ENCODE data around the gene ZIM2.

ZIM2 gene

GRCh38 chr19:56858026-56858425, 17.5 kb upstream of the ZIM2 start:
- no peak for TF ChIP-seq GATA3 (IDR thresholded peaks at IDR 0.05; ENCODE audit: low read depth, low read length)
- TF ChIP-seq GATA2 (IDR thresholded peaks at IDR 0.05; ENCODE audit: low read depth, low read length) = no peak

GRCh38 chr19:56856822-56857221, 16.3 kb upstream of the ZIM2 start:
- no peak for TF ChIP-seq GATA2 (IDR thresholded peaks at IDR 0.05; ENCODE audit: low read depth, low read length)
- no peak for TF ChIP-seq GATA3 (IDR thresholded peaks at IDR 0.05; ENCODE audit: low read depth, low read length)

- no peak for TF ChIP-seq GATA2 (IDR thresholded peaks at IDR 0.05; ENCODE audit: low read depth, low read length)
- no peak for TF ChIP-seq GATA3 (IDR thresholded peaks at IDR 0.05; ENCODE audit: low read depth, low read length)
Observed at GRCh38 chr19:56848166-56848565, 7.6 kb upstream of the ZIM2 start.

GRCh38 chr19:56842412-56842811, 1.9 kb upstream of the ZIM2 start:
- TF ChIP-seq GATA3 (IDR thresholded peaks at IDR 0.05; ENCODE audit: low read depth, low read length) (no peak), GATA2 (IDR thresholded peaks at IDR 0.05; ENCODE audit: low read depth, low read length) (no peak)

GRCh38 chr19:56841193-56841543, 642 bp upstream of the ZIM2 start:
- TF ChIP-seq GATA2 (IDR thresholded peaks at IDR 0.05; ENCODE audit: low read depth, low read length) = no peak
- TF ChIP-seq GATA3 (IDR thresholded peaks at IDR 0.05; ENCODE audit: low read depth, low read length) = no peak

GRCh38 chr19:56839652-56840450, 675 bp downstream of the ZIM2 start:
- no peak for TF ChIP-seq GATA3 (IDR thresholded peaks at IDR 0.05; ENCODE audit: low read depth, low read length)
- no peak for TF ChIP-seq GATA2 (IDR thresholded peaks at IDR 0.05; ENCODE audit: low read depth, low read length)

- no peak for TF ChIP-seq GATA3 (IDR thresholded peaks at IDR 0.05; ENCODE audit: low read depth, low read length)
- TF ChIP-seq GATA2 (IDR thresholded peaks at IDR 0.05; ENCODE audit: low read depth, low read length) = no peak
Observed at GRCh38 chr19:56838909-56839651, 1.4 kb downstream of the ZIM2 start.

- no peak for TF ChIP-seq GATA2 (IDR thresholded peaks at IDR 0.05; ENCODE audit: low read depth, low read length)
- TF ChIP-seq GATA3 (IDR thresholded peaks at IDR 0.05; ENCODE audit: low read depth, low read length) = no peak
Observed at GRCh38 chr19:56838024-56838908, 2.3 kb downstream of the ZIM2 start.

GRCh38 chr19:56837492-56838023, 3.0 kb downstream of the ZIM2 start:
- TF ChIP-seq GATA3 (IDR thresholded peaks at IDR 0.05; ENCODE audit: low read depth, low read length) (no peak), GATA2 (IDR thresholded peaks at IDR 0.05; ENCODE audit: low read depth, low read length) (no peak)

GRCh38 chr19:56837004-56837403, 3.5 kb downstream of the ZIM2 start:
- TF ChIP-seq GATA3 (IDR thresholded peaks at IDR 0.05; ENCODE audit: low read depth, low read length) (no peak), GATA2 (IDR thresholded peaks at IDR 0.05; ENCODE audit: low read depth, low read length) (no peak)

- no peak for TF ChIP-seq GATA2 (IDR thresholded peaks at IDR 0.05; ENCODE audit: low read depth, low read length)
- TF ChIP-seq GATA3 (IDR thresholded peaks at IDR 0.05; ENCODE audit: low read depth, low read length) = no peak
Observed at GRCh38 chr19:56836059-56836458, 4.5 kb downstream of the ZIM2 start.

GRCh38 chr19:56835401-56835800, 5.1 kb downstream of the ZIM2 start:
- TF ChIP-seq GATA2 (IDR thresholded peaks at IDR 0.05; ENCODE audit: low read depth, low read length) = no peak
- no peak for TF ChIP-seq GATA3 (IDR thresholded peaks at IDR 0.05; ENCODE audit: low read depth, low read length)

- TF ChIP-seq GATA3 (IDR thresholded peaks at IDR 0.05; ENCODE audit: low read depth, low read length) (no peak), GATA2 (IDR thresholded peaks at IDR 0.05; ENCODE audit: low read depth, low read length) (no peak)
Observed at GRCh38 chr19:56834564-56835375, 5.8 kb downstream of the ZIM2 start.

All from SH-SY5Y (cell line).